ENCODE measurements around the gene TECR.
"Not testable (repeated sequence)": the region's sequence is repeated elsewhere in the genome, so short reads cannot be mapped to it uniquely, and the experiment has no call there.

The TECR gene

GRCh38 chr19:14529254-14530004, at the start of gene TECR:
TSS of gene TECR (plus strand) at chr19:14529594. CDS start at chr19:14529697, 103 bp downstream.
- DNase-seq: peak; percentile 100

GRCh38 chr19:14479975-14480699, 49.3 kb upstream of the TECR start:
- peak; percentile 68 for DNase-seq

GRCh38 chr19:14480700-14481079, 48.7 kb upstream of the TECR start:
- no peak for DNase-seq

- DNase-seq: no peak
Measured at GRCh38 chr19:14482172-14482941, 47.0 kb upstream of the TECR start.

GRCh38 chr19:14487370-14488125, 41.8 kb upstream of the TECR start:
- DNase-seq: no peak

- DNase-seq: no peak
Measured at GRCh38 chr19:14492756-14493337, 36.5 kb upstream of the TECR start.

- no peak for DNase-seq
Measured at GRCh38 chr19:14494411-14494810, 35.0 kb upstream of the TECR start.

GRCh38 chr19:14494910-14495671, 34.3 kb upstream of the TECR start:
- no peak for DNase-seq

- no peak for DNase-seq
Measured at GRCh38 chr19:14495672-14496028, 33.7 kb upstream of the TECR start.

GRCh38 chr19:14496029-14496833, 33.2 kb upstream of the TECR start, which contains the start of gene GIPC1:
TSS of gene GIPC1 (minus strand) at chr19:14496127. CDS start at chr19:14482976, 13,151 bp downstream.
- DNase-seq: peak; percentile 73

GRCh38 chr19:14496834-14497227, 32.6 kb upstream of the TECR start:
- DNase-seq: no peak

- no peak for DNase-seq
Measured at GRCh38 chr19:14497228-14497921, 32.0 kb upstream of the TECR start.

GRCh38 chr19:14502334-14503092, 26.9 kb upstream of the TECR start:
- no peak for DNase-seq

GRCh38 chr19:14503285-14503684, 26.1 kb upstream of the TECR start:
- DNase-seq: no peak

- not testable (repeated sequence) for DNase-seq
Measured at GRCh38 chr19:14504575-14504974, 24.8 kb upstream of the TECR start.

- peak; percentile 74 for DNase-seq
Measured at GRCh38 chr19:14505488-14506239, 23.7 kb upstream of the TECR start.

GRCh38 chr19:14507704-14508542, 21.5 kb upstream of the TECR start:
- DNase-seq: no peak
